Activated CD8-positive, alpha-beta memory T cell treated with anti-CD3 and anti-CD28 coated beads, Interleukin-2, amount 10 ng/mL, durations not matched to agents 7 days and 5 days (primary cell): ENCODE results near the gene ZNF648. TPM values are rescaled to one million over a fixed set of nuclear protein-coding genes. Genes with fewer than 3 reads are reported as not detected.
"Not testable (repeated sequence)": the region's sequence is repeated elsewhere in the genome, so short reads cannot be mapped to it uniquely, and the experiment has no call there.

Experiments
- ATAC-seq: fragments of 150-1000 bp; cut with Tn5 transposase; one replicate; pipeline ENCODE4 v1.10.0; 2021; ENCODE audit warnings: moderate library complexity
- CTCF ChIA-PET: fragments of 350-600 bp; sonication (Branson Sonifier 250); formaldehyde crosslinking; loops from one replicate; lab custom pipeline; 2021; ENCODE audit warnings: antibody characterized with exemption; lab: Charles Lee
- DNase-seq: peaks from one replicate; pipeline ENCODE4 v3.0.0-alpha.2; 2020
- H3K27ac Mint-ChIP-seq: one replicate; pipeline ENCODE4 v1.8.0; 2021; ENCODE audit warnings: mild to moderate bottlenecking, mixed read lengths
- H3K27me3 Mint-ChIP-seq: one replicate; pipeline ENCODE4 v1.8.0; 2021; ENCODE audit warnings: mixed read lengths
- H3K36me3 Mint-ChIP-seq: one replicate; pipeline ENCODE4 v1.8.0; 2021; ENCODE audit warnings: mild to moderate bottlenecking, mixed read lengths
- H3K4me1 Mint-ChIP-seq: one replicate; pipeline ENCODE4 v1.8.0; 2021; ENCODE audit warnings: mixed read lengths
- H3K4me3 Mint-ChIP-seq: one replicate; pipeline ENCODE4 v1.8.0; 2021; ENCODE audit warnings: mild to moderate bottlenecking, moderate library complexity, mixed read lengths
- H3K9me3 Mint-ChIP-seq: one replicate; pipeline ENCODE4 v1.8.0; 2022; ENCODE audit warnings: low read depth, mixed read lengths
- total RNA-seq, 2 experiments: library from RNA; stranded (reverse); gene quantifications; one replicate each; pipeline ENCODE4 v1.2.3, GENCODE V29; 2021

Gene ZNF648
- total RNA-seq, 2 experiments from 2014 or later = not detected

GRCh38 chr1:182064611-182065010 is 3.1 kb upstream of the ZNF648 start:
- Mint-ChIP-seq H3K9me3 (no peaks in the 10 kb centered on the region), H3K4me1 (no peaks in the 10 kb centered on the region), H3K4me3 (no peak overlapping the region), H3K27ac (no peak overlapping the region), H3K27me3 (peaks cover 37% of the 10 kb centered on the region), H3K36me3 (no peaks in the 10 kb centered on the region)
- ATAC-seq (no peak), DNase-seq (no peak)
- CTCF ChIA-PET = interaction anchor here (0.8 kb wide), 1 partner anchor 15 kb away, joined by 3 read pairs; no protein-coding TSS in a partner anchor

- no peak for ATAC-seq
- Mint-ChIP-seq H3K9me3 (no peaks in the 10 kb centered on the region), H3K27me3 (peaks cover 36% of the 10 kb centered on the region)
These were observed 711 bp upstream of the ZNF648 start for GRCh38 chr1:182062223-182062622.

DNA sequence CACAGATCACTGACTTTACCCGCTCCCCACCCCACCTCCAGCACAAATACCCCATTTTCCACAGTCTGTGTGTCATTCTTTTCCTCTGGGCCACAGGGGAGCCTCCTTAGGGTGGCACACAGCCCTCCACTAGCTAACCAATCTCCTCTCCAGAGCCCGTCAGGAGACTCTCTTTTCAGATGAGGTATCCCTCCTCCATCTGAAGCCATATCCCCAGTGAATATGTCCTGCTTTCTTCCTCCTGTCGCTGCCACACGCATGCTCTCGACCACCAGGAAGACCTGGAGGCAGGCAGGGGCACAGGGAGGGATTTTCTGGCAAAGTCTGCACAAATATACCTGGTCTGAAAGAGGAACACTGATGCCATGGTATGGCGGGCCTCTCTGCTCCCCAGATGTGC is 635 bp downstream of the ZNF648 start:
- H3K27me3 Mint-ChIP-seq = peaks cover 48% of the 10 kb centered on the region
- no peak overlapping the region for H3K27ac Mint-ChIP-seq
- DNase-seq (no peak), ATAC-seq (no peak)
- no peaks in the 10 kb centered on the region for H3K9me3 Mint-ChIP-seq
- no peaks in the 10 kb centered on the region for H3K4me1 Mint-ChIP-seq
- CTCF ChIA-PET = no interaction called here
- no peaks in the 10 kb centered on the region for H3K36me3 Mint-ChIP-seq
- H3K4me3 Mint-ChIP-seq = no peak overlapping the region

More at GRCh38 chr1:182062223-182062622, 711 bp upstream of the ZNF648 start:
- no peak for DNase-seq
- Mint-ChIP-seq H3K27ac (no peak overlapping the region), H3K4me1 (no peaks in the 10 kb centered on the region), H3K36me3 (no peaks in the 10 kb centered on the region), H3K4me3 (no peak overlapping the region)
- CTCF ChIA-PET = no interaction called here

DNA sequence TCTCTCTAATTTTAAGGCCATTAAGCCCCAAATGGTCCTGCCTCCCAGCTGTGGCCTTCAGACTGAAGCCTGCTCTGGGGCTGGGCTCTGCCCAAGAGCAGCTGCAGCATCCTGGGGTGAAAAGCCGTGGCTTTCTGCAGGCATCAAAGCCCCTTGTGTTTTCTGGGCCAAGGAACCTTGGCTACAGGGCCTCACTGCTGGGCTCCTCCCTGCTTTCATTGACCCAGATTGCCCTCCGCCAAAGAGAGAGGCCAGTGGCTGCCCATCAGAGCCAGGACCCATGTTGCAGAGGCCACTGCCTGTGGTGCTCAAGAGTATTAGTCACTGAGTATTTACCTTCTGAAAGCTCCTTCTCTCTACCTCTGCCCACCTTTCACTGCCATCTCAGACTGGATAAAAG is 1.6 kb downstream of the ZNF648 start:
- H3K4me1 Mint-ChIP-seq = no peaks in the 10 kb centered on the region
- H3K27ac Mint-ChIP-seq = no peak overlapping the region
- DNase-seq = no peak
- no peaks in the 10 kb centered on the region for H3K9me3 Mint-ChIP-seq
- no peaks in the 10 kb centered on the region for H3K36me3 Mint-ChIP-seq
- CTCF ChIA-PET = no interaction called here
- no peak for ATAC-seq
- H3K4me3 Mint-ChIP-seq = no peak overlapping the region
- peaks cover 49% of the 10 kb centered on the region for H3K27me3 Mint-ChIP-seq

DNA sequence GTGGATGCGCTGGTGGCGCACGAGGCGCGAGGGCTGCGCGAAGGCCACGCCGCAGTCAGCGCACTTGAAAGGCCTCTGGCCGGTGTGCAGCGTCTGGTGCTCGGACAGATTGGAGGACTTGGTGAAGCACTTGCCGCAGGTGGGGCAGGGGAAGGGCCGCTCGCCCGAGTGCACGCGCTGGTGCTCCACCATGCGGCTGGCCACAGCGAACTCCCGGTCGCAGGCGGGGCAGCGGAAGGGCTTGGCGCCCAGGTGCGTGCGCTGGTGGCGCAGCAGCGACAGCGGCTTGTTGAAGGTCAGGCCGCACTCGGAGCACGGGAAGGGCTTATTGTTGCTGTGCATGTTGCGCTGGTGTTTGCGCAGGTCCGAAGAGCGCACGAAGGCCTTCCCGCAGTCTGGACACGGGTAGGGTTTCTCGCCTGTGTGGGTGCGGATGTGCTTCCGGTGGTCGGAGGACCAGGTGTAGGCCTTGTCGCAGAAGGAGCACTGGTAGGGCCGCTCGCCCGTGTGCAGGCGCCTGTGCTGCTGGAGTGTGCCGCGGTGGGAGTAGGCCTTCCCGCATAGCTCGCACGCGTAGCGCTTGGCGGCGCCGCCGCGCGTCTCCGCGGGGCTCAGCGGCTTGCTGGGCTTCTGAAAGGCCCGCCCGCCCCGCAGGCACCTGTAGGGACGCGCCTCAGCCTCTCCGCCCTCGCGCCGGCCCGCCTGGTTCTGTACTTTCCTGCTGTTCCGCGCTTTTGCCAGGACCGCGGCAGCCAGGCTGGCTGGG is 4.7 kb downstream of the ZNF648 start:
- DNase-seq (no peak), ATAC-seq (peak; percentile 30)
- no peak overlapping the region for H3K4me3 Mint-ChIP-seq
- peaks cover 5% of the 10 kb centered on the region for H3K4me1 Mint-ChIP-seq
- no peaks in the 10 kb centered on the region for H3K9me3 Mint-ChIP-seq
- H3K36me3 Mint-ChIP-seq = no peaks in the 10 kb centered on the region
- CTCF ChIA-PET = no interaction called here
- H3K27me3 Mint-ChIP-seq = peaks cover 42% of the 10 kb centered on the region
- H3K27ac Mint-ChIP-seq = no peak overlapping the region

DNA sequence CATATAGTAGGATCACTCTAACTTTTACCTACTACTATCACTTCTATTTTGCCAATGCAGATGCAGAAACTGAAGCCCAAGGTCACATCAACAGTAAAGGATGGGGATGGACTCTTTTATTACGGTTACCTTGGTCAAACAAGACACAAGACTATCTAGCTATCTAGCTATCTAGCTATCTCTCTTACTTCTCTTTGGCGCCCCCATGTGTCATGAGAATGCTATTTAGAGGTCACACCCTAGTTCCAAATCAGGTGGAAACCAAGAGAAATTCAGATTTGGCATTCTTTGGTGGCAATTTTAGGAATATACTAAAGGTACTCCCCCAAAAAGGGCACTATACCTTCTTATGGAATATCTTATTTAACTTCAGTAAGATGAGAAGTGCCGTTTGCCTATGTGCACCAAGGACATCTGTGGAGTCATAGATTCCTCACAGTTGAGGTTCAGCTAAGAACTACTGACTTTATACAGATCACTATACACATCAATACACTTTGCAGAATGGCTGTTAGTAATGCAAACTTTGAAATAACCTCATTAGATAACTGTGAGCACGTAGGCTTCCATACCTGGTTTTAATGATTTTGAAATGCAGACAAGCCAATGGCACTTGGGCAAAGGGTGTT is 6.7 kb downstream of the ZNF648 start:
- CTCF ChIA-PET = interaction anchor here (0.9 to 1.9 kb wide), 15 partner anchors 8 to 576 kb away, joined by 3 to 11 read pairs (median 5); partner anchors contain the start of gene CACNA1E
- no peak overlapping the region for H3K27ac Mint-ChIP-seq
- H3K4me3 Mint-ChIP-seq = no peak overlapping the region
- no peaks in the 10 kb centered on the region for H3K9me3 Mint-ChIP-seq
- peak; percentile 71 for DNase-seq
- ATAC-seq = peak; percentile 71
- peaks cover 9% of the 10 kb centered on the region for H3K4me1 Mint-ChIP-seq
- peaks cover 29% of the 10 kb centered on the region for H3K27me3 Mint-ChIP-seq
- H3K36me3 Mint-ChIP-seq = no peaks in the 10 kb centered on the region

GRCh38 chr1:182052355-182052754 is 9.2 kb downstream of the ZNF648 start:
- CTCF ChIA-PET = interaction anchor here (0.8 to 1.7 kb wide), 6 partner anchors 13 to 574 kb away, joined by 3 to 9 read pairs (median 4); no protein-coding TSS in a partner anchor
- H3K27ac Mint-ChIP-seq = no peak overlapping the region
- H3K36me3 Mint-ChIP-seq = no peaks in the 10 kb centered on the region
- peaks cover 24% of the 10 kb centered on the region for H3K4me1 Mint-ChIP-seq
- H3K9me3 Mint-ChIP-seq = no peaks in the 10 kb centered on the region
- no peak overlapping the region for H3K4me3 Mint-ChIP-seq
- no peak for ATAC-seq
- no peak for DNase-seq
- peaks cover 17% of the 10 kb centered on the region for H3K27me3 Mint-ChIP-seq

DNA sequence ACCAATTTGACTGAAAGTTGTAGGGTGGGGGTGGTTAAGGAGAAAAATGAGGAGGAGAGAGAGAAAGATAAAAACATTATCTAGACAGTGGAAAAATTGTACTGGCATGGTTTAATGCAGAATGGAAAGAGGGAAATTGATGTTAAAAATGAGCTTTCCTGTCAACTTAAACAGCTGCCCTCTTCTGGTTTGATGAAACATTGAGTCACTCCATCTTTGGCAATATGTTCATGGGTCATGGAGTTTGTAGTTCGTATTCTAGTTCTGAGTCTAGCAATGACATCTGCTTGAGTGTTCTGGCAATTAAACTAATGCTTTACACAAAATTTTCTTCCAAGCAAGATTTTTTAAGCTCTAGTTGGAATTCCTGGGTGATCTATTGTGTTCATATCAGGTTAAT is 9.6 kb downstream of the ZNF648 start:
- no peak for ATAC-seq
- Mint-ChIP-seq H3K27ac (no peak overlapping the region), H3K27me3 (peaks cover 14% of the 10 kb centered on the region), H3K4me3 (no peak overlapping the region), H3K4me1 (peaks cover 27% of the 10 kb centered on the region), H3K9me3 (no peaks in the 10 kb centered on the region), H3K36me3 (no peaks in the 10 kb centered on the region)
- CTCF ChIA-PET = interaction anchor here (0.8 to 1.7 kb wide), 5 partner anchors 17 to 573 kb away, joined by 3 to 9 read pairs (median 4); no protein-coding TSS in a partner anchor
- no peak for DNase-seq

GRCh38 chr1:182050481-182051448 is 10.7 kb downstream of the ZNF648 start:
- Mint-ChIP-seq H3K27me3 (peaks cover 4% of the 10 kb centered on the region), H3K36me3 (peaks cover 5% of the 10 kb centered on the region), H3K9me3 (peaks cover 2% of the 10 kb centered on the region), H3K4me3 (no peak overlapping the region), H3K27ac (no peak overlapping the region), H3K4me1 (peaks cover 36% of the 10 kb centered on the region)
- no peak for DNase-seq
- CTCF ChIA-PET = interaction anchor here (0.8 to 1.1 kb wide), 2 partner anchors 13 to 19 kb away, joined by 3 read pairs; no protein-coding TSS in a partner anchor
- ATAC-seq = no peak

DNA sequence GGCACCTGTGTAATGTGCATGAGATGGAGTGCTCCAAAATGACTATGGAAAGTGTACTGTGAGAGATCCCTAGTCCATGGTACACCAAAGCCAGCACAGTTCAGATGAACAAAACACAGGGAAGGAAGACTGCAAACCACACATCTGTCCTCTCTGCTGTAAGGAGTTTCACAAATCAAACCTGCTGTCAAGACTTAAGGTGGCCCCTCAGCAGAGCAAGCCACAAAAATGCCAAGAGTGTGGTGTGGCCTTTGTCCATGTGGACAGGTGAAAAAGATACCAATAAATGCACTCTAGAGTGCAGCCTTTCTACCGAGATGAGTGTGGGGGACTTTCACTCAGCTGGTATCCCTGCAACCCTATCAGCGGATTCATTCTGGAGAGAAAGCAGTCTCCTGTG is 12.9 kb downstream of the ZNF648 start:
- Mint-ChIP-seq H3K27ac (no peak overlapping the region), H3K4me1 (peaks cover 36% of the 10 kb centered on the region), H3K27me3 (no peaks in the 10 kb centered on the region), H3K9me3 (peaks cover 6% of the 10 kb centered on the region), H3K36me3 (peaks cover 13% of the 10 kb centered on the region), H3K4me3 (no peak overlapping the region)
- ATAC-seq = no peak
- DNase-seq = no peak
- CTCF ChIA-PET = no interaction called here

GRCh38 chr1:182046763-182047162 is 14.7 kb downstream of the ZNF648 start:
- no peak overlapping the region for H3K4me3 Mint-ChIP-seq
- peaks cover 7% of the 10 kb centered on the region for H3K9me3 Mint-ChIP-seq
- CTCF ChIA-PET = interaction anchor here (1.0 to 1.6 kb wide), 6 partner anchors 8 to 566 kb away, joined by 3 to 5 read pairs (median 4); no protein-coding TSS in a partner anchor
- H3K36me3 Mint-ChIP-seq = peaks cover 13% of the 10 kb centered on the region
- peaks cover 32% of the 10 kb centered on the region for H3K4me1 Mint-ChIP-seq
- H3K27ac Mint-ChIP-seq = peak overlapping the region; percentile 79
- no peaks in the 10 kb centered on the region for H3K27me3 Mint-ChIP-seq
- DNase-seq = no peak
- peak; percentile 85 for ATAC-seq

DNA sequence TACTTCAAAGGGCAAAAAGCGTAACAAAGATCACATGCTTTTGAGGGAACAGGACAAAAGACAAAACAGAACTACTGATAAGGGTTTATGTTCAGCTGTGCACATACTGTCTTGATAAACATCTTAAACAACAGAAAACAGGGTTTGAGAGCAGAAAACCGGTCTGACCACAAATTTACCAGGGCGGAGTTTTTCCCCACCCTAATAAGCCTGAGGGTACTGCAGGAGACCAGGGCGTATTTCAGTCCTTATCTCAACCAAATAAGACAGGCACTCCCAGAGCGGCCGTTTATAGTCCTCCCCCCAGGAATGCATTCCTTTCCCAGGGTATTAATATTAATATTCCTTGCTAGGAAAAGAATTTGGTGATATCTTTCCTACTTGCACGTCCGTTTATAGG is 16.0 kb downstream of the ZNF648 start:
- H3K4me3 Mint-ChIP-seq, H3K9me3 Mint-ChIP-seq, H3K27ac Mint-ChIP-seq, DNase-seq, ATAC-seq, H3K27me3 Mint-ChIP-seq: not testable (repeated sequence)
- CTCF ChIA-PET = interaction anchor here (1.1 to 1.5 kb wide), 2 partner anchors 8 to 98 kb away, joined by 3 to 4 read pairs; no protein-coding TSS in a partner anchor
- Mint-ChIP-seq H3K36me3 (peaks cover 13% of the 10 kb centered on the region), H3K4me1 (peaks cover 27% of the 10 kb centered on the region)

DNA sequence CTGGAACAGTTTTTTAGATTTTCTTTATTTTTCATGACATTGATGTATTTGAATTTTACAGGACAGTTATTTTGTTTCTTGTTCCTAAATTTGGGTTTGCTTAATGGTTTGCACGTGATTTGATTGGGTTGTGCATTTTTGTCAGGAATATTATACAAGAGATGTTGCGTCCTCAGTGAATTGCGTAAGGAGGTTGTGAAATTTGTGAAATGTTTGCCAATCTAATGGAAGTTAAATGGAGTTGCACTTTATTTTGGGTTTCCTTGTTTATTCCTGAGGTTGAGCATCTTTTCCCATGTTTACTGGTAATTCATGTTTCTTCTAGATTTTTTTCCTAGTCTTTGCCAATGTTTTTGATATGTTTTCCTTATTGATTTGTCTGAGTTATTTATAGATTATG is 19.9 kb downstream of the ZNF648 start:
- peaks cover 11% of the 10 kb centered on the region for H3K36me3 Mint-ChIP-seq
- H3K27ac Mint-ChIP-seq = no peak overlapping the region
- ATAC-seq = no peak
- DNase-seq = no peak
- peaks cover 6% of the 10 kb centered on the region for H3K9me3 Mint-ChIP-seq
- H3K4me1 Mint-ChIP-seq = peaks cover 9% of the 10 kb centered on the region
- H3K27me3 Mint-ChIP-seq = no peaks in the 10 kb centered on the region
- no peak overlapping the region for H3K4me3 Mint-ChIP-seq
- CTCF ChIA-PET = no interaction called here
